ENCODE results near the gene TNRC18.

TNRC18 gene

GRCh38 chr7:5423976-5424748, 528 bp upstream of the TNRC18 start:
- peaks cover 72% of the 10 kb centered on the region for H3K27me3 Mint-ChIP-seq
- H3K4me1 Mint-ChIP-seq, result peaks cover 55% of the 10 kb centered on the region
- H3K9me3 Mint-ChIP-seq, result no peaks in the 10 kb centered on the region
- no peaks in the 10 kb centered on the region for H3K36me3 Mint-ChIP-seq
- ATAC-seq, result peak; percentile 54
- peak overlapping the region; percentile 31 for H3K27ac Mint-ChIP-seq
- peak overlapping the region; percentile 76 for H3K4me3 Mint-ChIP-seq

DNA sequence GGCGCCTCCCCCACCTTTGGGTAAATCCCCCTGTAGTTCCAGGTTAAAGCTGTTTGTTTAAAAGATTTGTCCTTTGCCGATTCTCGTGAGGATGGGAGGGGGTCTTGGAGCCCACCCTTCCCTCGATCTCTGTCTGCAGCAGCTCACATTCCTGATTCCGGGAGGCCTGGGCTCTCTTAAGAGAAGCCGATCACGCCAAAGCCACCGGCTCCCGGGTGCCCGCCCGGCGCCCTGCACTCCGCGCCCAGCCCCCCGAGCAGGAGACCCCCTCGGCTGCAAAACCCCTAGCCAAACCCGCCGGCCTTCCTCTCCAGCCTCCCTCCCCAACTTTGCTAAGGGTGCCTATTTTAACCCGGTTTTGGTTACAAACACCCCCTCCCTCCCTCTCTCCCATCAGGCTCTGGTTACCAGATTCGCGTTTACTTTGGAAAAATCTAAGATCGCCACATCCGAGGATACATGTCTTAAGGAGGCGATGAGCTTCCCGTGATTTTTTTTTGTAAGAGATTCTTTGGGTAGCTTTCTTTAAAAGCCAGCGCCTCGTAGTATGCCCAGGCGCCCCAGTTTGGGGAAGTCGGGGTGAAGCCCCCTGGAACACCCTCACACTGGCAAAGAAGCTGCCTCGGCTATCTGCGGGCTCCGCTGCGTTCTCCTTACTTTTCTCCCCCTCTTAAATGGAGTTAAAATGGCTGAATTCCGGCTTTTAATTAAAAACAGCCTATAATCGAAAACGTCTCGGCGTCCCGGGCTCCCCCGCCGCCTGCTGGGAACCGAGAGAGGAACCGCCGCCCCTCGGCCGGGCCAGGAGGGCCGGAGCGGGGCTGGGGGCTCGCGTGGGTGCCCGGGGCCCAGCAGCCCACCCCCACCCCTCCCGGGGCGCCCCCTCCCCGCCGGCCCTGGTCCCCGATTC, 983 bp downstream of the TNRC18 start:
- Mint-ChIP-seq H3K4me3 (peak overlapping the region; percentile 72), H3K4me1 (peaks cover 65% of the 10 kb centered on the region), H3K27me3 (peaks cover 72% of the 10 kb centered on the region), H3K27ac (no peak overlapping the region), H3K36me3 (no peaks in the 10 kb centered on the region), H3K9me3 (no peaks in the 10 kb centered on the region)
- no peak for ATAC-seq

DNA sequence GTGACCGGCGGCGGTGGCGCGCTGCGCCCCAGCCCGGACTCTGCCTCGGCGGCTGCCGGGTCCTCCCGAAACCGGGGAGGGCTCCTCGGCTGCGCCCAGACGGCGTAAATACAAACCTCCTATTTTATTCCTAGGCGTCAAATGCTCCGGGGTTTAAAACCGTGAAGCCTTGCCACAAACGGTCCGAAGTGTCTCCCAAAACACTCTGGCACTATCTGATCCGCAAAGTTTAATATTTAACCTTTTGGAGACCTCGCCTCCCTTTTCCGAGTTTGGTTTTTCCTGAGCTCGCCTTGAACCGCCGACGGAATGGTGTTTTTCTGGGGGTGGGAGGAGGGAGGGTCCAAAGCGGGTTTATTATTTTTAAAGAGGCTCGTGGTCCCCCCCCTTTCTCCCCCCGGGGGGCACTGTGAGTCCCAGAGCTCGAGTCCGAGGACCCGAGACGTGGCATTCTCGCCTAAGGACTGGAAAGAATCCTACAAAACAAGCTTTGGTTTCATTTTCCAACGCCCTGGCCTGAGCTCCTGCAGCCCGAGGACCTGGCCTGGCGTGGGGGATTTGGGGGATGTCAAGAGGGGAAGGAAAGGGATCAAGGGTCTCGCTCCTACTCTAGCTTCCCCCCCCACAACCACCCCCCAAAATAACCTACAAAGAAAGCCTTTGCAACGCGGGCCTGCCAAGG, 1.8 kb downstream of the TNRC18 start:
- H3K4me3 Mint-ChIP-seq, result peak overlapping the region; percentile 72
- no peak overlapping the region for H3K27ac Mint-ChIP-seq
- H3K9me3 Mint-ChIP-seq, result no peaks in the 10 kb centered on the region
- H3K4me1 Mint-ChIP-seq, result peaks cover 59% of the 10 kb centered on the region
- no peaks in the 10 kb centered on the region for H3K36me3 Mint-ChIP-seq
- H3K27me3 Mint-ChIP-seq, result peaks cover 67% of the 10 kb centered on the region
- ATAC-seq, result no peak

- peak overlapping the region; percentile 74 for H3K4me3 Mint-ChIP-seq
- H3K9me3 Mint-ChIP-seq, result no peaks in the 10 kb centered on the region
- no peaks in the 10 kb centered on the region for H3K36me3 Mint-ChIP-seq
- H3K4me1 Mint-ChIP-seq, result peaks cover 59% of the 10 kb centered on the region
- peak; percentile 4 for ATAC-seq
- H3K27me3 Mint-ChIP-seq, result peaks cover 60% of the 10 kb centered on the region
- H3K27ac Mint-ChIP-seq, result peak overlapping the region; percentile 10
Observed at GRCh38 chr7:5420881-5421713, 2.5 kb downstream of the TNRC18 start.

GRCh38 chr7:5420067-5420880, 3.4 kb downstream of the TNRC18 start:
- no peaks in the 10 kb centered on the region for H3K36me3 Mint-ChIP-seq
- no peaks in the 10 kb centered on the region for H3K9me3 Mint-ChIP-seq
- H3K4me1 Mint-ChIP-seq, result peaks cover 51% of the 10 kb centered on the region
- ATAC-seq, result no peak
- H3K27ac Mint-ChIP-seq, result peak overlapping the region; percentile 10
- peaks cover 59% of the 10 kb centered on the region for H3K27me3 Mint-ChIP-seq
- peak overlapping the region; percentile 74 for H3K4me3 Mint-ChIP-seq

- no peak overlapping the region for H3K27ac Mint-ChIP-seq
- H3K4me3 Mint-ChIP-seq, result peak overlapping the region; percentile 43
- no peaks in the 10 kb centered on the region for H3K9me3 Mint-ChIP-seq
- peaks cover 59% of the 10 kb centered on the region for H3K27me3 Mint-ChIP-seq
- no peak for ATAC-seq
- H3K4me1 Mint-ChIP-seq, result peaks cover 44% of the 10 kb centered on the region
- H3K36me3 Mint-ChIP-seq, result no peaks in the 10 kb centered on the region
Observed at GRCh38 chr7:5419539-5420066, 4.0 kb downstream of the TNRC18 start.

GRCh38 chr7:5418285-5418582, 5.4 kb downstream of the TNRC18 start:
- ATAC-seq, result no peak
- H3K9me3 Mint-ChIP-seq, result no peaks in the 10 kb centered on the region
- peaks cover 39% of the 10 kb centered on the region for H3K4me1 Mint-ChIP-seq
- no peak overlapping the region for H3K27ac Mint-ChIP-seq
- no peaks in the 10 kb centered on the region for H3K36me3 Mint-ChIP-seq
- H3K27me3 Mint-ChIP-seq, result peaks cover 56% of the 10 kb centered on the region
- H3K4me3 Mint-ChIP-seq, result peak overlapping the region; percentile 7

DNA sequence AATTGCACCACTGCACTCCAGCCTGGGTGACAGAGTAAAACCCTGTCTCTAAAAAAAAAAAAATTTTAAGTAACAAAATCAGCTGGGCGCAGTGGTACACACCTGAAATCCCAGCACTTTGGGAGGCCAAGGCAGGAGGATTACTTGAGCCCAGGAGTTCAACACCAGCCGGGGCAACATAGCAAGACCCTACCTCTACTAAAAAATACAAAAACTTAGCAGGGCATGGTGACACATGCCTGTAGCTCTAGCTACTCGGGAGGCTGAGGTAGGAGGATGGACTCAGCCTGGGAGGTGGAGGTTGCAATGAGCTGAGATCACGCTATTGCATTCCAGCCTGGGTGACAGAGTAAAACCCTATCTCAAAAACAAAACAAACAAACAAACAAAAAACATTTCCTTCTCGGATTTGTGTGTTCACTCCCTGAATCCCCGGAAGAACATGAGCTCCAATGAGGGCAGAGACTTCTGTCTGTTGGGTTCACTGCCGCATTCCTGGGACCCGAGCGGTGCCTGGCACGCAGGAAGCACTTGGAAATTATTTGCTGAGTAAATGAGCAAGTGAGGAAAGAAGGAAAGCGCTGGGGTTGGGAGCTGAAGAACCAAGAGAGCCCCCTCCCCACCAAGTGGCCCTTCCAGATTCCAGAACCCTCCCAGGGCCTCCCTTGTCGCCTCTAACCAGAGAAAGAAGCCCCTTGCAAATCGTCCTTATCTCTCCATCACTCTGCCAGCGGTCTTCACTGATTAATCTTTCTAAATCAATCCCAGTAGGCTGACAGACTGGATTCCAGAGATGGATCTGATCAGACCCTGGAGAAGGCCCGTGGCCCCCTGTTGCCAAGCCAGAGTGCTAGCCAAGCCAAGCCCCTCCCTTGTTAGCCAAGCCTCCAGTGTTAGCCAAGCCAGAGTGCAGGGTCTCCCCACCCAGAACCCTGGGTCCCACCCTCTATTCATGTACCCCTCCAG, 6.2 kb downstream of the TNRC18 start:
- H3K4me1 Mint-ChIP-seq, result peaks cover 34% of the 10 kb centered on the region
- H3K36me3 Mint-ChIP-seq, result no peaks in the 10 kb centered on the region
- no peak for ATAC-seq
- H3K9me3 Mint-ChIP-seq, result no peaks in the 10 kb centered on the region
- H3K27ac Mint-ChIP-seq, result no peak overlapping the region
- H3K27me3 Mint-ChIP-seq, result peaks cover 56% of the 10 kb centered on the region
- H3K4me3 Mint-ChIP-seq, result no peak overlapping the region

DNA sequence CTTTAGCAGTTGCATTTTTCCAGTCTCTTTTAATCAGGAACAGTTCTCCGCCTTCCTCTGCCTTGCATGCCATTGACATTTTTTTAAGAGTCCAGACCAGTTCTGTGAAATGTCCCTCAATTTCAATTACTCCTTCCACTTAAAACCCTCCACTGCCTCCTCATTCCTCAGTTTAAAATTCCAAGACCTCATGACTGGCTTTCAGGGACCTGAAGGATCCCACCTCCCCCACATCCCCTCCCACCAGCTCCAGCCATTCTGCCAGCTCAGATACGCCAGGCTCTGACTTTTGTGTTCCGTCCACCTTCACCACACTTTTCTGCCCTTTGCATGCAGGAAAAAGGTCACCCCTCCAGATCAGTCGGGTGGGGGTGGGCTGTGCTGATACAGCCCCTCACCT, 8.7 kb downstream of the TNRC18 start:
- Mint-ChIP-seq H3K4me3 (no peak overlapping the region), H3K27ac (no peak overlapping the region), H3K27me3 (peaks cover 63% of the 10 kb centered on the region), H3K36me3 (no peaks in the 10 kb centered on the region), H3K9me3 (no peaks in the 10 kb centered on the region), H3K4me1 (peaks cover 17% of the 10 kb centered on the region)
- no peak for ATAC-seq

DNA sequence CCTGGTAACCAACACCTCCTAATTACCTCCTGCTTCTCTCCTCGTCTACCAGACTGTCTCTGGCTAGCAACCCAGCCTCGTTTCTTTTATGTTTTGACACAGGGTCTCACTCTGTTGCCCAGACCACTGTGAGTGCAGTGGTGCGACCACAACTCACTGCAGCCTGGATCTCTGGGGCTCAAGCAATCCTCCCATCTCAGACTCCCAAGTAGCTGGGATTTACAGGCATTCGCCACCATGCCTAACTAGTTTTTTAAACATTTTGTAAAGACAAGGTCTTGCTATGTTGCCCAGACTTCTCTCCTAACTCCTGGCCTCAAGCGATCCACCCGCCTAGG, 10.2 kb downstream of the TNRC18 start:
- Mint-ChIP-seq H3K4me1 (peaks cover 2% of the 10 kb centered on the region), H3K4me3 (no peak overlapping the region), H3K9me3 (no peaks in the 10 kb centered on the region), H3K27me3 (peaks cover 57% of the 10 kb centered on the region), H3K27ac (no peak overlapping the region), H3K36me3 (no peaks in the 10 kb centered on the region)
- ATAC-seq, result no peak

DNA sequence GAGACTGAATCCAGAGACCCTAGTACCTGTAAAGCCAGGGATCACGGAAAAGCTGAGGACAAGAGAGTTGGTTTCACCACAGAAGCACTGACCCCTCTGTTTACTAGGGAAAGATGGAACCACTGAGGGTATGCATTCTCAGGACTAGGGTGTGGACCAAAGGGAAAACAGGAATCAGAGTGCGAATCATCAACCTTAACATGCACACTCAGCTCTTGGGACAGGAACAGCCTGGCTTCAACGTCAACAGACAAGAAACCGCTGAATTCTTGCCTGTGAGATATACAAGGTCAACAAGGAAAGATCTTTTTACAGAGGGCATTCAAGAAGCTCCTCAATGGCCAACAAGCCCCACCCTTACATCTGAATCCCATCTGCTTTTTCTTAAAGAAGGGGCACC, 14.9 kb downstream of the TNRC18 start:
- no peaks in the 10 kb centered on the region for H3K9me3 Mint-ChIP-seq
- no peaks in the 10 kb centered on the region for H3K36me3 Mint-ChIP-seq
- no peak overlapping the region for H3K4me3 Mint-ChIP-seq
- no peak overlapping the region for H3K27ac Mint-ChIP-seq
- no peak for ATAC-seq
- H3K4me1 Mint-ChIP-seq, result no peaks in the 10 kb centered on the region
- peaks cover 51% of the 10 kb centered on the region for H3K27me3 Mint-ChIP-seq

GRCh38 chr7:5406957-5407945, 16.4 kb downstream of the TNRC18 start:
- H3K27ac Mint-ChIP-seq, result peak overlapping the region; percentile 27
- H3K9me3 Mint-ChIP-seq, result no peaks in the 10 kb centered on the region
- H3K4me3 Mint-ChIP-seq, result no peak overlapping the region
- no peaks in the 10 kb centered on the region for H3K4me1 Mint-ChIP-seq
- ATAC-seq, result no peak
- H3K27me3 Mint-ChIP-seq, result peaks cover 51% of the 10 kb centered on the region
- H3K36me3 Mint-ChIP-seq, result no peaks in the 10 kb centered on the region
